Measurements from ENCODE around the gene LARGE1. TPM values are rescaled to one million over a fixed set of nuclear protein-coding genes. Genes with fewer than 3 reads are reported as not detected.

LARGE1 gene
- total and polyA plus RNA-seq, 2 of the 4 experiments (the other 2 are of a cell fraction), result 6.2 to 12.4 TPM

DNA sequence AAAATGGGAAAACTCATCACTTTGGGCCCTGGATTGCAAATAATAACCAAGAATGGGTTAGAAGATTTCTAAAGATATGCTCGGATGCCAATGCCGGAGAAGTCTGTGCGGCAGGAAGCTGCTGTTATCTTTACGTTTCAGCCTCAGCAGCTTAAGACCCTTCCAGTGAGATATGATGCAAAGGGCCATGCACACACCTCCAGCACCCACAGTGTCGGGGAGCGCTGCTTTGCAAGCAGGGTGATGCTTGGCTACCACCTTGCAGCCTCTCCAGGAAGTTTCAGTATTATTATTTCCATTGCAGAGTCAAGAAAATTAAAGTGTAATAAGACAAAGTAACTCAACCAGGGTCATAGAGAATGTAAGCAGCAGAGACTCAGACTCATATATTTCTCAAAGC, 37.3 kb downstream of the LARGE1 start:
- 93% methylated on average over 4 of the region's 6 CpGs; no CpG with 5 or more reads in 1 of the 2 experiments for WGBS, 2 experiments (ENCODE audit: extremely low coverage in 2 of 2, insufficient read length in 1 of 2)
- DNase-seq (no peak), ATAC-seq (ENCODE audit: low read depth) (no peak)
- no peak overlapping the region for H3K27ac ChIP-seq (ENCODE audit: insufficient read depth, low read length)
- no peak overlapping the region for H2BK15ac ChIP-seq (ENCODE audit: low read depth, low read length)
- POLR2A ChIA-PET (ENCODE audit: unreplicated experiment), result no interaction called here
- H2BK120ac ChIP-seq (ENCODE audit: low read depth, low read length), result no peak overlapping the region
- H3K14ac ChIP-seq (replicated peaks; ENCODE audit: low read depth, low read length), result no peak overlapping the region
- intact Hi-C loops (cut with micrococcal nuclease), result no loop called here
- no peaks in the 10 kb centered on the region for H3K36me3 ChIP-seq (ENCODE audit: control insufficient read depth, insufficient read depth, low read length)
- no TSS peak for BruUV-seq (replicated peaks)
- no peak overlapping the region for H2BK5ac ChIP-seq (ENCODE audit: low read depth, low read length, poor library complexity, severe bottlenecking)
- no peaks in the 10 kb centered on the region; the same call in 1 of the 2 replicates for H4K20me1 ChIP-seq (ENCODE audit: insufficient read depth, low read length)
- no peak overlapping the region for H3K4me3 ChIP-seq (ENCODE audit: insufficient read depth, low read depth, low read length)
- H3K79me1 ChIP-seq (ENCODE audit: low read depth in 1 of 2, low read length in 2 of 2), result peaks cover 8 to 33% of the 10 kb centered on the region in 2 experiments
- no peak overlapping the region for H4K91ac ChIP-seq (ENCODE audit: insufficient read depth, low read depth, low read length)
- H3K9ac ChIP-seq (ENCODE audit: low read depth, low read length), result no peak overlapping the region
- no peaks in the 10 kb centered on the region for H3K9me3 ChIP-seq (ENCODE audit: control insufficient read depth, insufficient read depth, low read length)
- no peaks in the 10 kb centered on the region for H3K27me3 ChIP-seq (ENCODE audit: control insufficient read depth, insufficient read depth, low read length)
- no peak overlapping the region for H2AK5ac ChIP-seq (ENCODE audit: low read depth, low read length)
- no peaks in the 10 kb centered on the region for H3K4me1 ChIP-seq (ENCODE audit: control insufficient read depth, insufficient read depth, low read length)
- no peak overlapping the region for H4K8ac ChIP-seq (ENCODE audit: low read depth in 2 of 2, low read length in 2 of 2)
- H3K18ac ChIP-seq (ENCODE audit: low read depth, low read length), result no peak overlapping the region
- in situ Hi-C loops (cut with MboI; ENCODE audit: low sequenced_read_pairs), result no loop called here
- TF ChIP-seq, protein P1, sequence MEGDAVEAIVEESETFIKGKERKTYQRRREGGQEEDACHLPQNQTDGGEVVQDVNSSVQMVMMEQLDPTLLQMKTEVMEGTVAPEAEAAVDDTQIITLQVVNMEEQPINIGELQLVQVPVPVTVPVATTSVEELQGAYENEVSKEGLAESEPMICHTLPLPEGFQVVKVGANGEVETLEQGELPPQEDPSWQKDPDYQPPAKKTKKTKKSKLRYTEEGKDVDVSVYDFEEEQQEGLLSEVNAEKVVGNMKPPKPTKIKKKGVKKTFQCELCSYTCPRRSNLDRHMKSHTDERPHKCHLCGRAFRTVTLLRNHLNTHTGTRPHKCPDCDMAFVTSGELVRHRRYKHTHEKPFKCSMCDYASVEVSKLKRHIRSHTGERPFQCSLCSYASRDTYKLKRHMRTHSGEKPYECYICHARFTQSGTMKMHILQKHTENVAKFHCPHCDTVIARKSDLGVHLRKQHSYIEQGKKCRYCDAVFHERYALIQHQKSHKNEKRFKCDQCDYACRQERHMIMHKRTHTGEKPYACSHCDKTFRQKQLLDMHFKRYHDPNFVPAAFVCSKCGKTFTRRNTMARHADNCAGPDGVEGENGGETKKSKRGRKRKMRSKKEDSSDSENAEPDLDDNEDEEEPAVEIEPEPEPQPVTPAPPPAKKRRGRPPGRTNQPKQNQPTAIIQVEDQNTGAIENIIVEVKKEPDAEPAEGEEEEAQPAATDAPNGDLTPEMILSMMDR (conservative IDR thresholded peaks at IDR 0.05; ENCODE audit: low read depth, low read length), result no peak
- TF ChIP-seq ELK1 (IDR thresholded peaks at IDR 0.05; ENCODE audit: borderline replicate concordance, low read depth, low read length) (no peak), RFX5 (IDR thresholded peaks at IDR 0.05; ENCODE audit: low read depth, low read length) (no peak), RCOR1 (IDR thresholded peaks at IDR 0.05; ENCODE audit: insufficient replicate concordance, low read length) (no peak), MAFK (IDR thresholded peaks at IDR 0.05; ENCODE audit: low read depth, low read length) (no peak), CEBPB (IDR thresholded peaks at IDR 0.05; ENCODE audit: low read depth, low read length) (no peak), USF2 (IDR thresholded peaks at IDR 0.05; ENCODE audit: low read depth, low read length) (no peak), RAD21 (IDR thresholded peaks at IDR 0.05; ENCODE audit: low read length) (no peak), CHD1 (IDR thresholded peaks at IDR 0.05; ENCODE audit: low read depth, low read length) (no peak), NFE2L2 (IDR thresholded peaks at IDR 0.05; ENCODE audit: low read depth, low read length) (no peak), FOS (IDR thresholded peaks at IDR 0.05; ENCODE audit: low read depth, low read length) (no peak), MAZ (IDR thresholded peaks at IDR 0.05; ENCODE audit: borderline replicate concordance, low read depth, low read length) (no peak), MXI1 (IDR thresholded peaks at IDR 0.05; ENCODE audit: borderline replicate concordance, low read depth, low read length) (no peak)
- H2BK20ac ChIP-seq (ENCODE audit: low read depth, low read length), result no peak overlapping the region
- H3K4me2 ChIP-seq (ENCODE audit: low read depth, low read length), result no peak overlapping the region
- CTCF ChIA-PET, result no interaction called here
- dilution Hi-C loops (cut with HindIII; ENCODE audit: low sequenced_read_pairs, unreplicated experiment), result no loop called here
- H3K4ac ChIP-seq (ENCODE audit: low read depth, low read length), result no peak overlapping the region
- no peak overlapping the region for H2AK9ac ChIP-seq (replicated peaks; ENCODE audit: low read depth, low read length, poor library complexity)
- no peak overlapping the region for H2AFZ ChIP-seq (replicated peaks; ENCODE audit: low read length, poor library complexity)
- H4K5ac ChIP-seq (ENCODE audit: low read depth, low read length), result no peak overlapping the region
- H3K56ac ChIP-seq (ENCODE audit: extremely low read depth, insufficient read depth, low read length), result no peak overlapping the region
- H3K23ac ChIP-seq (ENCODE audit: low read depth, low read length), result no peak overlapping the region
- peaks cover 7% of the 10 kb centered on the region; the same call in 1 of the 2 replicates for H3K9me1 ChIP-seq (ENCODE audit: insufficient read depth, low read length)

All from IMR-90 (cell line).